SK-N-MC (cell line): ENCODE results near the gene MRTFA.

Source experiments
- DNase-seq: peaks from one replicate; pipeline ENCODE4 v3.0.0-alpha.2; 2011; ENCODE audit warnings: low read depth, low spot score
- H3K27ac ChIP-seq: fragments of 200-600 bp; sonication (generic); 2 replicates; pipeline ENCODE4 v1.5.1; 2016; ENCODE audit warnings: mixed run types
- H3K36me3 ChIP-seq: fragments of 200-600 bp; sonication (generic); 2 replicates; pipeline ENCODE4 v1.6.1; 2017; ENCODE audit warnings: antibody characterized with exemption, low read length, mixed read lengths; ENCODE audit not compliant: insufficient read depth
- H3K4me3 ChIP-seq: fragments of 200-600 bp; sonication (generic); 2 replicates; pipeline ENCODE4 v1.5.1; 2016
- H3K9ac ChIP-seq: fragments of 200-600 bp; sonication (generic); 2 replicates; pipeline ENCODE4 v1.8.0; 2017; ENCODE audit warnings: mixed run types, mixed read lengths; ENCODE audit not compliant: insufficient read length
- H3K9me3 ChIP-seq: fragments of 200-600 bp; sonication (generic); 2 replicates; pipeline ENCODE4 v1.6.1; 2017; ENCODE audit warnings: low read depth, mild to moderate bottlenecking, antibody characterized with exemption, low read length, moderate library complexity, mixed read lengths
- EZH2 ChIP-seq: fragments of 200-600 bp; sonication (generic); IDR thresholded peaks from one replicate; pipeline ENCODE4 v1.6.1; 2017; ENCODE audit warnings: antibody characterized with exemption
- FOXP2 ChIP-seq: optimal IDR thresholded peaks from 2 replicates; pipeline ENCODE3; 2011; ENCODE audit warnings: mild to moderate bottlenecking, moderate library complexity; ENCODE audit not compliant: insufficient read depth; ENCODE audit errors: extremely low read length, control extremely low read depth
- POLR2AphosphoS5 ChIP-seq: IDR thresholded peaks from 2 replicates; pipeline ENCODE4 v1.6.1; 2012; ENCODE audit warnings: mild to moderate bottlenecking, low read depth, low read length, borderline replicate concordance

Gene MRTFA

GRCh38 chr22:40618400-40618799, 18.1 kb downstream of the MRTFA start:
- no peak for TF ChIP-seq FOXP2
- no peak for TF ChIP-seq EZH2
- no peak for TF ChIP-seq POLR2AphosphoS5
- no peak overlapping the region for H3K9ac ChIP-seq
- no peak for DNase-seq
- H3K36me3 ChIP-seq = no peaks in the 10 kb centered on the region
- 0 out of 2 replicates have a peak, but pooled peaks cover 5% of the 10 kb centered on the region for H3K9me3 ChIP-seq
- H3K4me3 ChIP-seq = no peak overlapping the region
- H3K27ac ChIP-seq = no peak overlapping the region

GRCh38 chr22:40616578-40616977, 19.9 kb downstream of the MRTFA start:
- no peaks in the 10 kb centered on the region for H3K36me3 ChIP-seq
- no peak overlapping the region for H3K9ac ChIP-seq
- no peak overlapping the region for H3K4me3 ChIP-seq
- no peak for DNase-seq
- TF ChIP-seq FOXP2 (no peak), POLR2AphosphoS5 (no peak), EZH2 (no peak)
- 0 out of 2 replicates have a peak, but pooled peaks cover 5% of the 10 kb centered on the region for H3K9me3 ChIP-seq
- no peak overlapping the region for H3K27ac ChIP-seq

DNA sequence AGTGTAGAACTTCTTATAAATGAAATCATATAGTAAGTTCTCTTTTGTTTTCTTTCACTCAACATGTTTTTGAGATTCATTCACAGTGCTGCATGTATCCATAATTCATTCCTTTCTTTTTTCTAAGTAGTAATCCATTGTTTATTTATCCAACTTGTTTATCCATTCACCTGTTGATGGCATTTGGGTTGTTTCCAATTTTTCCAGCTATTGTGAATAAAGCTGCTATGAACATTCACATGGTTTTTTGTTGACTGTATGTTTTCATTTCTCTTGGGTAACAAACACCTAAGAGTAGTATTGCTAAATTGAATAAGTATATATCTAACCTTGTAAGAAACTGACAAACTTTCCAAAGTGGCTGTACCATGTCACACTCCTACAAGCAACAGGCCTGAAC, 23.5 kb downstream of the MRTFA start:
- TF ChIP-seq POLR2AphosphoS5 (no peak), EZH2 (no peak), FOXP2 (no peak)
- DNase-seq = no peak
- no peak overlapping the region for H3K27ac ChIP-seq

GRCh38 chr22:40612291-40612751, 24.2 kb downstream of the MRTFA start:
- Histone ChIP-seq H3K9ac (no peak overlapping the region), H3K36me3 (no peaks in the 10 kb centered on the region), H3K4me3 (no peak overlapping the region), H3K9me3 (no peaks in the 10 kb centered on the region), H3K27ac (0 out of 2 replicates have a peak overlapping the region, but pooled peaks have one; percentile 43)
- no peak for DNase-seq
- TF ChIP-seq EZH2 = no peak
- TF ChIP-seq POLR2AphosphoS5 = no peak
- no peak for TF ChIP-seq FOXP2

More for the DNA sequence above, 23.5 kb downstream of the MRTFA start:
- H3K4me3 ChIP-seq = no peak overlapping the region
- H3K9me3 ChIP-seq = no peaks in the 10 kb centered on the region
- no peak overlapping the region for H3K9ac ChIP-seq
- H3K36me3 ChIP-seq = no peaks in the 10 kb centered on the region

DNA sequence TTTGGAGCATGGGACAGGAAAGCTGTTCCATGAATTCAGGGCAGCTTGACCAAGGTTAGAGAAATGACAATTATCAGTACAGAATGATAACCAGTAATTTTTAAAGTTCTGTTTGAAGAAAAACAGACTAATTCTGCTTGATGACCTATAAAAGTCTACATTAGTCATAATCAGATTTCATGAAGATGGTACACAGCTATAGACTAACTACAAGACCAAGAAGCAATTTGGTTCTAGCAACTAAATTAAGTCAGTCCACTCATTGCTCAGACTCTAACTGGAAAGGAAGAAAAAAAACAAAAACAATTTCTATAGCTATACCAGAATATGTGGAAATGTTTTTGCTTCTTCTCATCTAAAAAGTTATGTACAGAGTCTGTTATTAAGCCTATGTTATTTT, 24.9 kb downstream of the MRTFA start:
- no peak for DNase-seq
- TF ChIP-seq FOXP2 (no peak), EZH2 (no peak), POLR2AphosphoS5 (no peak)
- Histone ChIP-seq H3K27ac (peak overlapping the region; percentile 43; the same call in 1 of the 2 replicates), H3K9ac (no peak overlapping the region), H3K4me3 (no peak overlapping the region), H3K36me3 (no peaks in the 10 kb centered on the region), H3K9me3 (no peaks in the 10 kb centered on the region)

DNA sequence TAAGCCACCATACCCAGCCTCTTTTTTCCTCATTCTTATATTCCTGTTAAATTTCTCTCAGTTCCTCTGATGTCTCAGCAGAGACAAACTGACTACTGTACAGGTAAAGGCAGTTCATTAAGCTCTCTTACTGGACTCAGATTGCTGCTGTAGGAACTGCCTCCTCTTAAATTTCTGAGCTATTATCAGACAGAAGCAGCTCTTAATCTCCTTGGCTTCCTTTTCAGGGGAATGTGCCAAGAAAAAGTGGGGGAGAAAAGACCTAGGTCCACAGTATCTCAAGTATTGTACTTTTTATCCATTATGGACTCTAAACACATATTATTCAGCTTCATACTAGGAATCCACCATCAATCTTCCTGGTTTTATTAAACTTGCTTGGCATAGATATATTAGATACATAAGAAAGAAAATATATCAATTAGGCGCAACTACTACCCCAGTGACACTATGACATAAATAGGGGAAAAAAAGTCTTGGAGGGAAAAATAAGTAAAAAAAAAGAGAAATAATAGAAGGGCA, 26.1 kb downstream of the MRTFA start:
- H3K27ac ChIP-seq = no peak overlapping the region
- no peak for DNase-seq
- TF ChIP-seq EZH2 (no peak), POLR2AphosphoS5 (no peak), FOXP2 (no peak)

DNA sequence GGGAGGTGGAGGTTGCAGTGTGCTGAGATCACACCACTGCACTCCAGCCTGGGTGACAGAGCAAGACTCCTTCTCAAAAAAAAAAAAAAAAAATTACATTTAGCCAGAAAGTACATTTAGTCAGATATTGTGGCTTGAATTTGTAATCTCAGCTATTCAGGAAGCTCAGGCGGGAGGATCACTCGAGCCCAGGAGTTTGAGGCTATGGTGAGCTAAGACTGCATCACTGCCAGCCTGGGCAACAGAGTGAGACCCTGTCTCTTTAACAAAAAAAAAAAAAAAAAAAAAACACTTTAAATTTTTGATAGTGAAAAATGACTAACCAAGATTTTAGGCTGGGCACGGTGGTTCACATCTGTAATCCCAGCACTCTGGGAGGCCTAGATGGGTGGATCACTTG, 27.3 kb downstream of the MRTFA start:
- H3K9me3 ChIP-seq = no peaks in the 10 kb centered on the region
- no peak for DNase-seq
- no peak overlapping the region for H3K9ac ChIP-seq
- no peak overlapping the region for H3K4me3 ChIP-seq
- H3K27ac ChIP-seq = no peak overlapping the region
- TF ChIP-seq POLR2AphosphoS5 (no peak), FOXP2 (no peak), EZH2 (no peak)
- no peaks in the 10 kb centered on the region for H3K36me3 ChIP-seq

More for the DNA sequence above, 26.1 kb downstream of the MRTFA start:
- Histone ChIP-seq H3K9me3 (no peaks in the 10 kb centered on the region), H3K36me3 (no peaks in the 10 kb centered on the region), H3K4me3 (no peak overlapping the region), H3K9ac (no peak overlapping the region)

DNA sequence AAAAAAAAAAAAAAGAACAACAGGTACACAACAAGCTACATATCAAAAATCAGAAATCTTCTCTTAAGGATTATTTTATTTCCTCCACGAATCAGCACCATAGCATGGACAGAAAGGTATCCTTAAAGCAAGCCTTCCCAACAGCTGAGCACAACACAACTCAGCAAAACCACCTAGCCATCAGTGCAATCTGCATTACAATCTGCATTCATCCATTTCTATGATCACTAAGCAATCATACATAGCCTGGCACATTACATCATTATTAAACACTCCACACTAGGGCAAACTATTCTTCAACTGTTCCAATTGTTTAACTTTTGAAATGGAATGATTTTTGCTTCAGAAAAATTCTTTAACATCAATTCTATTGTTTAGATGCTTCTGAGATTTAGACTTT, 29.0 kb downstream of the MRTFA start:
- no peak overlapping the region for H3K27ac ChIP-seq
- H3K9me3 ChIP-seq = no peaks in the 10 kb centered on the region
- H3K4me3 ChIP-seq = no peak overlapping the region
- no peak for DNase-seq
- TF ChIP-seq EZH2 (no peak), POLR2AphosphoS5 (no peak), FOXP2 (no peak)
- H3K9ac ChIP-seq = no peak overlapping the region
- no peaks in the 10 kb centered on the region for H3K36me3 ChIP-seq

DNA sequence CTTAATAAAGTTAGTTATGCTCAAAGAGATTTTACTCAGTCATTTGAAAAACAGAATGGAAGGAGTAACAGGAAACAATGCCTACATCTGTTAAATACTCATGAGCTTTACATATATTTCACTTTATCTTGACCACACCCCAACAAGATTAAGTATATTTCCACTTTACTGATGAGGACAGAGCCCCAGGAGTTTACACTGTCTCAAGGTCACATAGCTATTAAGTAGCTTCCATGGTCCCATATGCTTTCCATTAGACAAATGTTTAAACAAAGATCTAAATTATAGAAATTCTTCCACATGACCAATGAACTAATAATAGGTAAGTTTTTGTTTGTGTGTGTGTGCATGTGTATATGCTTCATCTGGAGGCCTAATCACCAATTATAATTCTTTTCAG, 30.2 kb downstream of the MRTFA start:
- H3K4me3 ChIP-seq = no peak overlapping the region
- DNase-seq = no peak
- TF ChIP-seq FOXP2 (no peak), POLR2AphosphoS5 (no peak), EZH2 (no peak)
- no peaks in the 10 kb centered on the region for H3K9me3 ChIP-seq
- H3K36me3 ChIP-seq = no peaks in the 10 kb centered on the region
- no peak overlapping the region for H3K9ac ChIP-seq
- H3K27ac ChIP-seq = peak overlapping the region; percentile 71
